DND-41 (cell line): ENCODE results near the gene ZNF536.

ENCODE experiments used
- ATAC-seq: fragments of 200-7000 bp; cut with Tn5 transposase; 3 replicates; pipeline ENCODE4 v1.9.1; 2021; ENCODE audit warnings: low read depth; ENCODE audit not compliant: insufficient read depth
- DNase-seq: peaks from one replicate; pipeline ENCODE4 v3.0.0-alpha.2; 2020
- H2AFZ ChIP-seq: 2 replicates; pipeline ENCODE4 v1.6.0; 2012; ENCODE audit warnings: low read depth, low read length
- H3K27ac ChIP-seq: 2 replicates; pipeline ENCODE4 v1.5.1; 2012; ENCODE audit warnings: low read length, inconsistent platforms
- H3K27me3 ChIP-seq: fragments of 200-600 bp; sonication (generic); 2 replicates; pipeline ENCODE4 v1.6.0; 2012; ENCODE audit warnings: low read length, mild to moderate bottlenecking, inconsistent platforms; ENCODE audit not compliant: insufficient read depth, poor library complexity
- H3K36me3 ChIP-seq: 2 replicates; pipeline ENCODE4 v1.5.1; 2012; ENCODE audit warnings: low read length, inconsistent platforms; ENCODE audit not compliant: insufficient read depth
- H3K4me1 ChIP-seq: 2 replicates; pipeline ENCODE4 v1.5.1; 2012; ENCODE audit warnings: mild to moderate bottlenecking, low read length; ENCODE audit not compliant: insufficient read depth
- H3K4me2 ChIP-seq: 2 replicates; pipeline ENCODE4 v1.6.0; 2012; ENCODE audit warnings: mild to moderate bottlenecking, moderate library complexity, low read length, inconsistent platforms; ENCODE audit not compliant: insufficient read depth
- H3K4me3 ChIP-seq, 2 experiments: fragments of 200-600 bp in 1 of 2; shearing (Covaris generic) in 1 of 2; 2 replicates each; pipeline ENCODE4 v1.5.1; 2012 to 2016; ENCODE audit warnings: inconsistent platforms in 2 of 2, low read length in 2 of 2, mild to moderate bottlenecking in 2 of 2, low read depth in 1 of 2, moderate library complexity in 1 of 2
- H3K79me2 ChIP-seq: 2 replicates; pipeline ENCODE4 v1.6.0; 2012; ENCODE audit warnings: low read length, inconsistent platforms; ENCODE audit not compliant: insufficient read depth
- H3K9ac ChIP-seq: 2 replicates; pipeline ENCODE4 v1.6.0; 2012; ENCODE audit warnings: low read depth, mild to moderate bottlenecking, inconsistent platforms, low read length, moderate library complexity
- H3K9me3 ChIP-seq: 2 replicates; pipeline ENCODE4 v1.5.1; 2012; ENCODE audit warnings: low read length, moderate library complexity, mild to moderate bottlenecking, inconsistent platforms; ENCODE audit not compliant: insufficient read depth, severe bottlenecking
- H4K20me1 ChIP-seq: 2 replicates; pipeline ENCODE4 v1.6.0; 2012; ENCODE audit warnings: low read length; ENCODE audit not compliant: insufficient read depth
- CTCF ChIP-seq: IDR thresholded peaks from 2 replicates; pipeline ENCODE4 v1.5.1; 2012; ENCODE audit warnings: borderline replicate concordance, low read length, moderate library complexity, mild to moderate bottlenecking; ENCODE audit not compliant: poor library complexity, severe bottlenecking; ENCODE audit errors: extremely low read depth
- EZH2 ChIP-seq: IDR thresholded peaks from 3 replicates; pipeline ENCODE4 v1.6.1; 2012; ENCODE audit warnings: borderline replicate concordance, low read depth, mild to moderate bottlenecking, moderate library complexity, low read length, inconsistent platforms; ENCODE audit not compliant: severe bottlenecking

The ZNF536 gene

DNA sequence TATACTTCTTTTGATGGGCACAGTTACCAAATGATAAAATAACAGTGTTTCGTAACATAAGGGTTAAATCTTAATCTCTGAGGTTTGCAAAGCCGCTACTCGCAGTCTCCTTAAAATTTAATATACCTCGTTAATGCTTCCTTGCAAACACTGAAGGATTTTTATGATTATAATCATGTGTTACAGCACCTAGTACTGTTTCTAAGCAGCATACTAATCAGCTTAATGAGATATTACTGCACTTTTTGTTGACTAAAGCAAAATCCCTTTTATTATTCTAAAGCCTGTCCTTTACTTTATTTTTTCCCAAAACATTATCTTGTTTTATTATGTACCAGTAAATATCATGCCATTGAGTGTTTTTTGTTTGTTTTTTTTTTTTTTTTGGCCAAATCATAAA is 70.5 kb downstream of the ZNF536 start:
- H3K36me3 ChIP-seq = no peaks in the 10 kb centered on the region
- no peak overlapping the region for H2AFZ ChIP-seq
- H3K79me2 ChIP-seq = no peaks in the 10 kb centered on the region
- H3K27ac ChIP-seq = no peak overlapping the region
- H4K20me1 ChIP-seq = no peaks in the 10 kb centered on the region
- ATAC-seq (no peak), DNase-seq (no peak)
- H3K4me3 ChIP-seq = no peak overlapping the region
- no peaks in the 10 kb centered on the region for H3K4me1 ChIP-seq
- H3K27me3 ChIP-seq = peaks cover 3% of the 10 kb centered on the region
- TF ChIP-seq CTCF = no peak
- TF ChIP-seq EZH2 = no peak
- H3K4me2 ChIP-seq = no peak overlapping the region
- no peaks in the 10 kb centered on the region for H3K9me3 ChIP-seq
- H3K9ac ChIP-seq = no peak overlapping the region

- ATAC-seq = no peak
- Histone ChIP-seq H3K36me3 (no peaks in the 10 kb centered on the region), H3K27me3 (peaks cover 9% of the 10 kb centered on the region), H4K20me1 (no peaks in the 10 kb centered on the region), H3K9ac (no peak overlapping the region), H3K79me2 (no peaks in the 10 kb centered on the region), H2AFZ (no peak overlapping the region), H3K4me1 (no peaks in the 10 kb centered on the region), H3K4me2 (no peak overlapping the region), H3K4me3 (no peak overlapping the region), H3K27ac (no peak overlapping the region), H3K9me3 (no peaks in the 10 kb centered on the region)
- TF ChIP-seq CTCF (no peak), EZH2 (no peak)
- DNase-seq = no peak
Measured at GRCh38 chr19:30443531-30444252, 71.5 kb downstream of the ZNF536 start.

DNA sequence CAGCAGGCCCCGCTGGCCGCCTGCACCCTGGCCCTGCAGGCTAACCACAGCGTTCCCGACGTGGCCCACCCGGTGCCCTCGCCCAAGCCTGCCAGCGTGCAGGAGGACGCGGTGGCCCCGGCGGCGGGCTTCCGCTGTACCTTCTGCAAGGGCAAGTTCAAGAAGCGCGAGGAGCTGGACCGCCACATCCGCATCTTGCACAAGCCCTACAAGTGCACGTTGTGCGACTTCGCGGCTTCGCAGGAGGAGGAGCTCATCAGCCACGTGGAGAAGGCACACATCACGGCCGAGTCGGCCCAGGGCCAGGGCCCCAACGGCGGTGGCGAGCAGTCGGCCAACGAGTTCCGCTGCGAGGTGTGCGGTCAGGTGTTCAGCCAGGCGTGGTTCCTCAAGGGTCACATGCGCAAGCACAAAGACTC is 72.1 kb downstream of the ZNF536 start:
- Histone ChIP-seq H3K27ac (no peak overlapping the region), H3K4me3 (no peak overlapping the region), H3K9me3 (no peaks in the 10 kb centered on the region), H3K27me3 (peaks cover 11% of the 10 kb centered on the region), H3K9ac (no peak overlapping the region), H3K36me3 (no peaks in the 10 kb centered on the region), H3K79me2 (no peaks in the 10 kb centered on the region), H4K20me1 (no peaks in the 10 kb centered on the region), H3K4me1 (no peaks in the 10 kb centered on the region), H3K4me2 (no peak overlapping the region), H2AFZ (no peak overlapping the region)
- DNase-seq = no peak
- ATAC-seq = no peak
- TF ChIP-seq CTCF (no peak), EZH2 (no peak)
